ENCODE measurements around the gene EVX2.

- TF ChIP-seq, protein P1, sequence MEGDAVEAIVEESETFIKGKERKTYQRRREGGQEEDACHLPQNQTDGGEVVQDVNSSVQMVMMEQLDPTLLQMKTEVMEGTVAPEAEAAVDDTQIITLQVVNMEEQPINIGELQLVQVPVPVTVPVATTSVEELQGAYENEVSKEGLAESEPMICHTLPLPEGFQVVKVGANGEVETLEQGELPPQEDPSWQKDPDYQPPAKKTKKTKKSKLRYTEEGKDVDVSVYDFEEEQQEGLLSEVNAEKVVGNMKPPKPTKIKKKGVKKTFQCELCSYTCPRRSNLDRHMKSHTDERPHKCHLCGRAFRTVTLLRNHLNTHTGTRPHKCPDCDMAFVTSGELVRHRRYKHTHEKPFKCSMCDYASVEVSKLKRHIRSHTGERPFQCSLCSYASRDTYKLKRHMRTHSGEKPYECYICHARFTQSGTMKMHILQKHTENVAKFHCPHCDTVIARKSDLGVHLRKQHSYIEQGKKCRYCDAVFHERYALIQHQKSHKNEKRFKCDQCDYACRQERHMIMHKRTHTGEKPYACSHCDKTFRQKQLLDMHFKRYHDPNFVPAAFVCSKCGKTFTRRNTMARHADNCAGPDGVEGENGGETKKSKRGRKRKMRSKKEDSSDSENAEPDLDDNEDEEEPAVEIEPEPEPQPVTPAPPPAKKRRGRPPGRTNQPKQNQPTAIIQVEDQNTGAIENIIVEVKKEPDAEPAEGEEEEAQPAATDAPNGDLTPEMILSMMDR (IDR thresholded peaks at IDR 0.05), result peak; percentile 30
- TF ChIP-seq EZH2 (IDR thresholded peaks at IDR 0.05; ENCODE audit: borderline replicate concordance, insufficient read depth, low read depth, low read length, poor library complexity, severe bottlenecking), result no peak
These were observed 27.5 kb upstream of the EVX2 start for GRCh38 chr2:176111309-176111663.
